MG63 (cell line): ENCODE results near the gene PLPP3. TPM values are rescaled to one million over a fixed set of nuclear protein-coding genes. Genes with fewer than 3 reads are reported as not detected.

ENCODE experiments used
- DNase-seq: peaks from one replicate; pipeline ENCODE4 v3.0.0-alpha.2; 2020
- H3K27me3 ChIP-seq: fragments of 250-450 bp; sonication (Bioruptor Pico); 2 replicates; pipeline ENCODE4 v1.5.1; 2020; ENCODE audit warnings: mild to moderate bottlenecking, moderate library complexity
- H3K36me3 ChIP-seq: fragments of 250-450 bp; sonication (Bioruptor Pico); 2 replicates; pipeline ENCODE4 v1.5.1; 2020; ENCODE audit warnings: mild to moderate bottlenecking, moderate library complexity
- H3K4me3 ChIP-seq: fragments of 250-450 bp; sonication (Bioruptor Pico); 2 replicates; pipeline ENCODE4 v1.5.1; 2020; ENCODE audit warnings: mild to moderate bottlenecking, moderate library complexity
- H3K9me3 ChIP-seq: fragments of 250-450 bp; sonication (Bioruptor Pico); 2 replicates; pipeline ENCODE4 v1.5.1; 2020; ENCODE audit warnings: mild to moderate bottlenecking, moderate library complexity
- total RNA-seq: library from RNA; depleted of rRNA; stranded (reverse); fragments of >200 nt; shearing (Covaris generic); gene quantifications from 2 replicates; pipeline ENCODE4 v1.2.3, GENCODE V29; 2014; ENCODE audit warnings: low replicate concordance

Gene PLPP3
- total RNA-seq, 1 experiment from 2014 or later, result 24.3 TPM

GRCh38 chr1:56517404-56518130 lies 61.8 kb downstream of the PLPP3 start:
- Histone ChIP-seq H3K36me3 (peaks cover 30% of the 10 kb centered on the region), H3K4me3 (no peak overlapping the region), H3K27me3 (no peaks in the 10 kb centered on the region), H3K9me3 (no peaks in the 10 kb centered on the region)
- DNase-seq, result no peak

- no peaks in the 10 kb centered on the region for H3K27me3 ChIP-seq
- H3K4me3 ChIP-seq, result no peak overlapping the region
- peaks cover 26% of the 10 kb centered on the region for H3K36me3 ChIP-seq
- no peaks in the 10 kb centered on the region for H3K9me3 ChIP-seq
- no peak for DNase-seq
These were observed 62.7 kb downstream of the PLPP3 start for GRCh38 chr1:56516539-56517252.

- Histone ChIP-seq H3K9me3 (no peaks in the 10 kb centered on the region), H3K36me3 (peaks cover 28% of the 10 kb centered on the region), H3K27me3 (no peaks in the 10 kb centered on the region), H3K4me3 (no peak overlapping the region)
- no peak for DNase-seq
These were observed 63.3 kb downstream of the PLPP3 start for GRCh38 chr1:56515898-56516538.

- H3K4me3 ChIP-seq, result no peak overlapping the region
- DNase-seq, result no peak
- no peaks in the 10 kb centered on the region for H3K27me3 ChIP-seq
- H3K9me3 ChIP-seq, result no peaks in the 10 kb centered on the region
- H3K36me3 ChIP-seq, result peaks cover 33% of the 10 kb centered on the region
These were observed 66.5 kb downstream of the PLPP3 start for GRCh38 chr1:56512724-56513494.

GRCh38 chr1:56511766-56512165 lies 67.6 kb downstream of the PLPP3 start:
- H3K4me3 ChIP-seq, result no peak overlapping the region
- no peaks in the 10 kb centered on the region for H3K9me3 ChIP-seq
- no peaks in the 10 kb centered on the region for H3K27me3 ChIP-seq
- no peak for DNase-seq
- peaks cover 36% of the 10 kb centered on the region for H3K36me3 ChIP-seq

- no peaks in the 10 kb centered on the region for H3K9me3 ChIP-seq
- H3K36me3 ChIP-seq, result peaks cover 35% of the 10 kb centered on the region
- H3K27me3 ChIP-seq, result no peaks in the 10 kb centered on the region
- DNase-seq, result no peak
- H3K4me3 ChIP-seq, result no peak overlapping the region
These were observed 68.0 kb downstream of the PLPP3 start for GRCh38 chr1:56511364-56511763.

- DNase-seq, result no peak
- Histone ChIP-seq H3K4me3 (no peak overlapping the region), H3K27me3 (no peaks in the 10 kb centered on the region), H3K9me3 (no peaks in the 10 kb centered on the region), H3K36me3 (peaks cover 36% of the 10 kb centered on the region)
These were observed 68.7 kb downstream of the PLPP3 start for GRCh38 chr1:56510642-56511021.

- Histone ChIP-seq H3K4me3 (no peak overlapping the region), H3K9me3 (no peaks in the 10 kb centered on the region), H3K27me3 (no peaks in the 10 kb centered on the region), H3K36me3 (peaks cover 39% of the 10 kb centered on the region)
- DNase-seq, result no peak
These were observed 69.4 kb downstream of the PLPP3 start for GRCh38 chr1:56509713-56510641.

GRCh38 chr1:56508523-56508983 lies 70.8 kb downstream of the PLPP3 start:
- peak; percentile 7 for DNase-seq
- Histone ChIP-seq H3K36me3 (peaks cover 44% of the 10 kb centered on the region), H3K9me3 (no peaks in the 10 kb centered on the region), H3K27me3 (no peaks in the 10 kb centered on the region), H3K4me3 (no peak overlapping the region)

- no peaks in the 10 kb centered on the region for H3K27me3 ChIP-seq
These were observed 71.3 kb downstream of the PLPP3 start for GRCh38 chr1:56507925-56508522.

GRCh38 chr1:56506951-56507491 lies 72.3 kb downstream of the PLPP3 start:
- H3K9me3 ChIP-seq, result no peaks in the 10 kb centered on the region
- H3K27me3 ChIP-seq, result no peaks in the 10 kb centered on the region
- H3K36me3 ChIP-seq, result peaks cover 42% of the 10 kb centered on the region
- no peak for DNase-seq
- H3K4me3 ChIP-seq, result no peak overlapping the region

More at GRCh38 chr1:56507925-56508522, 71.3 kb downstream of the PLPP3 start:
- no peaks in the 10 kb centered on the region for H3K9me3 ChIP-seq
- H3K36me3 ChIP-seq, result peaks cover 44% of the 10 kb centered on the region
- no peak for DNase-seq
- no peak overlapping the region for H3K4me3 ChIP-seq

- no peak for DNase-seq
- Histone ChIP-seq H3K4me3 (no peak overlapping the region), H3K36me3 (peaks cover 41% of the 10 kb centered on the region), H3K9me3 (no peaks in the 10 kb centered on the region), H3K27me3 (no peaks in the 10 kb centered on the region)
These were observed 73.3 kb downstream of the PLPP3 start for GRCh38 chr1:56505792-56506743.

- no peak for DNase-seq
- H3K36me3 ChIP-seq, result peaks cover 38% of the 10 kb centered on the region
- no peak overlapping the region for H3K4me3 ChIP-seq
- no peaks in the 10 kb centered on the region for H3K27me3 ChIP-seq
- H3K9me3 ChIP-seq, result no peaks in the 10 kb centered on the region
These were observed 76.6 kb downstream of the PLPP3 start for GRCh38 chr1:56502700-56503245.

- Histone ChIP-seq H3K9me3 (no peaks in the 10 kb centered on the region), H3K27me3 (no peaks in the 10 kb centered on the region), H3K36me3 (peaks cover 29% of the 10 kb centered on the region), H3K4me3 (no peak overlapping the region)
- no peak for DNase-seq
These were observed 77.5 kb downstream of the PLPP3 start for GRCh38 chr1:56501888-56502287.
